ENCODE measurements around the gene TET3.
"Not testable (repeated sequence)": the region's sequence is repeated elsewhere in the genome, so short reads cannot be mapped to it uniquely, and the experiment has no call there.

- TF ChIP-seq POLR2A (IDR thresholded peaks at IDR 0.05; ENCODE audit: low read length); REST (IDR thresholded peaks at IDR 0.05); CTCF (IDR thresholded peaks at IDR 0.05); TP53 (CRISPR knock-in tag; IDR thresholded peaks at IDR 0.05); POLR2AphosphoS2 (conservative IDR thresholded peaks at IDR 0.05; ENCODE audit: low read length); CHD2 (IDR thresholded peaks at IDR 0.05; ENCODE audit: low read length, partially characterized antibody); HDAC2 (IDR thresholded peaks at IDR 0.05); HOXA7 (CRISPR knock-in tag; IDR thresholded peaks at IDR 0.05); MAFK (IDR thresholded peaks at IDR 0.05; ENCODE audit: partially characterized antibody): not testable (repeated sequence)
These were observed 44.6 kb upstream of the TET3 start for GRCh38 chr2:73940066-73940465.
